T-helper 2 cell treated with Interferon-gamma antibody and Interleukin-4, amounts not matched to agents 100 ng/mL and 5 ng/mL, for 36 hours (primary cell): ENCODE data around the gene MAD1L1. TPM values are rescaled to one million over a fixed set of nuclear protein-coding genes. Genes with fewer than 3 reads are reported as not detected.
"Not testable (repeated sequence)": the region's sequence is repeated elsewhere in the genome, so short reads cannot be mapped to it uniquely, and the experiment has no call there.

Experiments
- intact Hi-C: fragments of 100-400 bp; cut with micrococcal nuclease; formaldehyde crosslinking; loops from one replicate; pipeline ENCODE4 v1.15.1; 2023
- total RNA-seq: library from RNA; stranded (reverse); gene quantifications from 2 replicates; pipeline ENCODE4 v1.2.3, GENCODE V29; 2022

Gene MAD1L1
- total RNA-seq: 130 and 133 TPM in 2 replicates

DNA sequence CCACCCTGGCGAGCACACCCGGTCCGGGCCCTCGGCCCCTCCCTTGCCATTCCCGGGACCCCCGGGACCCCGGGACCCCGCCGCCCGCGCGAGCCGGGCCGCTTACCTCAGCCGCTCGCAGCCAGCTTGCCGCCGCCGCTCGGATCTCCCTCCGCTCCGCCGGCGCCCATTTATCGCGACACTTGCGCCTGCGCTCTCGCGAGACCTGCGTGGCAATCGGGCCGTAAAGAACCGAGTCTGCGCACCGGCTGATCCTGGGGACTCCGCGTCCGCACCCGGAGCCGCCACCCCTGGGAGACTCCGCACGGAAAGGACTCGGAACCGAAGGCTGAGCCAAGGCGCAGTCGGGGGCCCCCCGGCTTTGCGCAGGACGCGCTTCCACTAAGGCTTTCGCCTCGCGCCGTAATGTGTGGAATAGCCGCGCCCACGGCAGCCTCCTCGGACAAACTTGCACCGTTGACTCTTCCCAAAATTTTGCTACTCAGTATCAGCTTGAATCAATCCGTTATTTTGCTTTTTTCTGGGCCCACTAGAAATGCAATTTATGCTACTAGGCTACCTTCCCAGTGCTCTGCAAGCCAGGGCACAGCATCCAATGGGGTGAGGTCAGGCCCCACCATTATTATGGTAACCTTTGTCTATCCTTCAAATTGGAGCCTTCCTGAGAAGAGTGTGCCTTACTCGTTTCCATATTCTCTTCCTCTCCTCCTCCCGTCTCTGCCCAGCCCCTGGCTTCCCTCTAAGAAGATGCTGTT is at the start of gene MAD1L1:
Gene MAD1L1, minus strand, starts transcription at position 180 of the 755 bp plus-strand sequence. CDS start 2,812 bp downstream, outside the sequence.
- intact Hi-C loops: loop anchor here (1.0 kb wide), 1 partner anchor 121 kb away; the partner anchor contains the start of gene EIF3B

DNA sequence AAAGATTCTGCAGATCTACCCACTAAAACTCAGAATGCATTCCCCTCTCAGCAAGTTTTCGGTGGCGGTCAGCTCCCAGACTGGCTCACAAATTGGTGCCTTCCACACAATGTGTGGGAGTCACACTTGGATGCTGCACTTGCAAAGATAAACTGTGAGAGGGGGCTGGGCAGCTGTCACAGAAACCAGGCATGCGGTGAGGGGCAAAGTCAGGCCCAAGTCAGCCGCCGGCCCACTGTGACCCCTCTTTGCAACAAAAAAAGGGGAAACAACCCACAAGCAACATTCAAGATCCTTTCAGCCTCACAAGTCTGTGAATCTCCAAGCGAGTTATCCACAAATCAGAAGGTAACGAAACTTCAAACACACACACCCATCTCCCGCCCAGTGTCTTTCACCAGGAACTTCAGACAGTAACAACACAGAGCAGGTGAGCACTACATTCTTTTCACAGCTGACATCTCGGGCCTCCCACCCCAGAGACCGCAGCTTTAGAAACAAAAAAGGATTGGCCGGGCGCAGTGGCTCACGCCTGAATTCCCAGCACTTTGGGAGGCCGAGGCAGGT is 49.5 kb upstream of the MAD1L1 start:
- intact Hi-C loops: no loop called here

DNA sequence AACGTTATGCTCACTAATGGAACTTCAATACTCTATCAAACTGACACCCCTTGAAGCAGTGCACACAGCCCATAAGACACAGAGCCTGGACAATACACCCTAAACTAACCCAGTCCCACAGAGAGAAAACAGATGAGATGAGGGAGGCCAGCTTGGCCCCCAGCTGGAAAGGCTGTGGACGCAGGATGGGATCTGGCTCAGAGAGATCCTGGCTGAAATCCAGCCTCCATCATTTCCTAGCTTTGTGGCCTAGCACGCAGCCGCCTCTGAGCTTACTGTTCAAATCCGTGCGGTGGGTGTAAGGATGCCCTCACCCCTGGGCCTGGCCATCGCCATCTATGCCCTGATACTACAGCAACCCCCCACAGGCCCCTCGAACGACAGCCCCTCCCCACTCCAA is 48.8 kb upstream of the MAD1L1 start:
- intact Hi-C loops: no loop called here

DNA sequence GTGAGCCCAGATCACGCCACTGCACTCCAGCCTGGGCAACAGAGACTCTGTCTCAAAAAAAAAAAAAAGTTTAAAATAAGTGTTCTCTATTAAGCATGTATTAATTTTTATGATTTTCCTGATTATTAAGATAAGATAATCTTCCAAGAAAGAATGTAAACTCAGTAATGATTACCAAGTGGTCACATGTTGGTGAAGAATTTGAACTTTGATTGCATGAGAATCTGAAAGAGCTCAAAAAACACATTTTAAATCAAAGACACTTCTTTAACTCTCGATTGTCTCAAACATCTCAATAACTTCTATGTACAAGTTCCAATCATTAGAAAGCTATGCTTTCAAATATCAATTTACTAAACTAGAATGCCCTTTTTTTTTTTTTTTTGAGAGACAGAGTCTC is 47.7 kb upstream of the MAD1L1 start:
- intact Hi-C loops: no loop called here

DNA sequence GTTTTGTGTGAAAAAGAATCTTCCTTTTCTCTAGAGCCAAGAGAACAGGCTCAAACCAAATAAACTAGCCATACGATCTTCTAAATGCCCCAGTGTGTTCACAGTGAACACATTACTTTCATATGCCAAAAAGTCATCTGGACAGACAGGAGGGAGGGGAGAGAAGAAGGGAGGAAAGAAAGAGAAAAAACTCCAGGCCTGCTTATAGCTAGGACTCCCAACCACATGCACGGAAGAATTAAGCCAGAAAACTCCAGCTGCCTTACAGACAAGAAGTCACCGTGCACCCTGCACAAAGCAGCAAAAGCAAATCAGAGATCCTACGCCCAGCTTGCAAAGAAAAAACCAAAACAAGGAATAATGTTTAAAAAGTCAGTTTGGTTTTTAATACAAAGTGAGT is 47.2 kb upstream of the MAD1L1 start:
- intact Hi-C loops: no loop called here

DNA sequence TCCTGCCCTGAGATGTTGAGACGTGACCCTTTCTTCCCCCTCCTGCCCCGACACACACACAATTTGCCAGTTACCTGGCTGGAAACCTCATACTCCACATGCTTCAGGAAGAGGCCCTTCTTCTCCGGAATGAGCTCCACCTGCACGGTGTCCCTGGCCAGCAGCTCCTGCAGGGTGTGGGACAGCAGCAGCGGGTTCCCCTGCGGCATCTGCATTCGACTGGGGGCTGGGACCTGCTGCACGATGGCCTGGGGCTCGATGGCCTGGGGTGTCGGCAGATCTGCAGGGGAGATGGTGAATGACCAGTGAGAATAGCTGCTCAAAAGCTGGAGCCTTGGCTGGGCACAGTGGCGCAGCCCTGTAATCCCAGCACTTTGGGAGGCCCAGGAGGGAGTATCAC is 45.3 kb upstream of the MAD1L1 start:
- intact Hi-C loops: no loop called here

DNA sequence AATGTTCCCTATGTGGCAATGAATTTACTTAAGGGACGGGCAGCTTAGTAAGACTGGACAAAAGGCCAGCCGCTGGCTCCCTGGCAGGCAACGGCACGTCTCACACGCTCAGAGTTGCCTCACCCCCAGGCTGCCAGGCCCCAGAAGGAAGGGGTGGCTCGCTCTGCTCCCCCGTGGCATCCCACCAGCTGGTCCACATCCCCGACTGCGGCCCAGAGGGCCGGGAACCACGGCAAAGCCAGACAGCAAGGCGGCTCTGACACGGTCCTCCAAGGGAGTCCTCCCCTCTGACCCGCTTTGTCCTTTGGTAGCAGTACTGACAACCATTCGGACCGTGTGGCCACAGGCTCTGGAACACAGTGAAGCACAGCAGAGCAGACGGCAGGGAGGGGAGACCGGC is 43.4 kb upstream of the MAD1L1 start:
- intact Hi-C loops: no loop called here

DNA sequence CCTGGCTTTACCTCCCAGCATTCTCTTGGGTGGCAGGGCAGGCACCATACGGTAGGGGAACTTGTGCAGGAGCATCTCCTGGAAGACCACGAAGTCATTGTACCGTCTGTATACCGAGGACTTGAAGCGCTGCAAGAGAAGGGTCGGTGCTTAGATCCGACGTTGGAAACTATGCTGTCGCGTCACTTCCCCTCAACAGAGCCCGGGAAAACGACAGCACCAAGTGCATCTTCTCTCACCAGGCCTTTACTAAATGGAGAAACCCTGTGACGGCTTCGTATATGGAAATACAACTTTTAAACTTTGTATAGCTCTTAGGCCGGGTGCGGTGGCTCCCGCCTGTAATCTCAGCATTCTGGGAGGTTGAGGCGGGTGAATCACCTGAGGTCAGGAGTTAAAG is 42.4 kb upstream of the MAD1L1 start:
- intact Hi-C loops: no loop called here

DNA sequence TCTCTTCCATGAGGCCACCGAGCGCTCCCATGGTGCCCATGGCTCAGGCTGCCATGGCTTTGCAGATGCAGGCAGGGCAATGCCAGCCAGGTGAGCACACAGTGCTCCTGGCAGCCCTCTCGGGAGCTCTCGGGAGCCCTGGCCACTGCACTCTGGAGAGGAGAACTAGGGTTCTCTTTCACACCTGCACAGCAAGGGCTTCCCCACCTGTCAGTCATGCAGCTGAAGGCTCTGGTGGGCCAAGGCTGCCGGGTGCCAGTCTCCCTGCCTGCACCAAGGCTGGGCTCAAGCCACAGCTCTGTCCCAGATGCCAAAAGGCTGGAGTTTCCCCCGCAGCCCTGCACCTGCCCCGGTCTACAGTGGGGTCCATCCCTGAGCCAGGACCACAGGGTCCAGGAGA is 41.9 kb upstream of the MAD1L1 start:
- intact Hi-C loops: no loop called here

DNA sequence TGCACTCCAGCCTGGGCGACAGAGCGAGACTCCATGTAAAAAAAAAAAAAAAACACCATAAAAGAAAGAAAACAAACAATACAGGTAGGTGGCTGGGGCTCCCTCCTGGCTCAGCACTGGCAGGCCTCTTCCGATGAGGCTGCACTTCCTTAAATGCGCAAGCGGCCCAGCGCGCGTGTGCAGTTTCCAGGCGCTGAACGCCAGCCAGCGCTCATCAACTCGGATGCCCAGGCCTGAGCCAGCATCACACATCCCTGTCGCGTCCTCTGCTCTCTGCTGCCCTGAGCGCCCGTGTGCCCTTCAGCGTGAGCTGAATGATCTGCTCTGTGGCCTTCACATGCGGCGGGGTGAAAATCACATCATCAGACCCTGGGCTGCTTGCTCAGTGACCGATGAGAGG is 41.1 kb upstream of the MAD1L1 start:
- intact Hi-C loops: no loop called here

DNA sequence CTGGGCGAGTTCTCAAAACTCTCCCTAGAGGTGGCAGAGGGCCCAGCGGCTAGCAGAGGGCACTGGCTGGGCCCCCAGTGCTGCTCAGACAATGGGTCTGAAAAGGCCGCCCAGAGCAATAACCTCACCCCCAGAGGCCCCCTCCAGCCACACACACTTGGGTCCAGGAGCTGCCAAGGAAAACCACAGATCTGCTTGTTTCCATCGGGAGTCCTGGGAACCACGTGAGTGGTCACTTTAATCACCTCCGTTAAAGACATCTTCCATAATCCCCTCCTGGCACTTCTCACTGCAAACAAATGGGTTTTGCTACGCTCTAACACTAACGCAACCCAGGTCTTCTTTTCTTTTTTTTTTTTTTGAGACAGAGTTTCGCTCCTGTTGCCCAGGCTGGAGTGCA is 39.3 kb upstream of the MAD1L1 start:
- intact Hi-C loops: no loop called here

DNA sequence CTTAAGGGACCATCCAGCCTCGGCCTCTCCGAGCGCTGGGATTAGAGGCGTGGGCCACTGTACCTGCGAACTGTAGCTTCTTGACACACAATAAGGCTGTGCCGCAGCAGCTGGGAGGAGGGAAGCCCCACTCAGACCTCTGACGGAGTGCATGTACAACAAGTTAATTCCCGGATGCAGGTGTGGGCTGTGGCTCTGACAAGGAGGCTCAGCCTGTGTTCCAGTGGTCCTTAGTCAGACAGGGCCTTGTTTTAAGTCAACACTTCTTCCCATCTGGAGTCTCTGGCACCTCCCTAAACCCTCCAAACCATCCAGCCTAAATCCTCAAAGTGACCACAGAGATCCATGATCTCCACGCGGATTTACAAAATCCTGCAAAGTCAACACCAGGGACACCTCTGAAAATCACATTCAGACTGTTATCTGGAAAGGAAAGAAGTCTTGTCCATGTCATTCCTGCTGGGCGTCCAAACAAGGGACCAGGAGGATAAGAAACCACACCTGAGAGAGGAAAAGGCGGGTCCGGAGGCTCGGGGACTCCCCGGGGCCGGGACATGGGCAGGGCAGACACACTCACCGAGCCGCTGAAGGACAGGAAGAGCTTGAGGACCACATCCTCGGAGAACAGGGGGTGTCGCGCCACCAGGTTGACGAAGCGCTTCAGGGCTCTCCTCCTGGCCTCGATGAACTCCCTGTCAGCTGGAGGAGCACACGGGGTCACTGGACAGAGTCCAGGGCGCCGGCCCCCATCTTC is 38.7 kb upstream of the MAD1L1 start:
- intact Hi-C loops: no loop called here

DNA sequence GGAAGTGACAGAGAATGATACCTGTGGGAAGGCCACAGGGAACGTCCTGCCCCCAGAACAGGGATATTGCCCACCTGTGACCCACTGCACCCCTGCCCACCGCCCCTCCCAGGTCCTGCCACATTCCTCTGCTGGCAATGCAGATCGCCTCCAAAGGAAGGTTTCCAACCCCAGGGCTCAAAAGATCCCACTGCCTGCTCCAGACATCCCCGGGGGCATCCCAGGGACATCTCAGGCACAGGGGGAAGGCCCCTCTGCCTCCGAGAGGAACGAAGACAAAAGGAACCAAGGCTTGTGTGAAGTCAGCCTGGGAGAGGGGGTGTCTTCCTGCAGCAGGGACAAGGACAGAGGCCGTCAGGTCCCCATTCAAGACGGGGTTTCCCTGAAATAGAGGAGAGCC is 37.8 kb upstream of the MAD1L1 start:
- intact Hi-C loops: no loop called here

DNA sequence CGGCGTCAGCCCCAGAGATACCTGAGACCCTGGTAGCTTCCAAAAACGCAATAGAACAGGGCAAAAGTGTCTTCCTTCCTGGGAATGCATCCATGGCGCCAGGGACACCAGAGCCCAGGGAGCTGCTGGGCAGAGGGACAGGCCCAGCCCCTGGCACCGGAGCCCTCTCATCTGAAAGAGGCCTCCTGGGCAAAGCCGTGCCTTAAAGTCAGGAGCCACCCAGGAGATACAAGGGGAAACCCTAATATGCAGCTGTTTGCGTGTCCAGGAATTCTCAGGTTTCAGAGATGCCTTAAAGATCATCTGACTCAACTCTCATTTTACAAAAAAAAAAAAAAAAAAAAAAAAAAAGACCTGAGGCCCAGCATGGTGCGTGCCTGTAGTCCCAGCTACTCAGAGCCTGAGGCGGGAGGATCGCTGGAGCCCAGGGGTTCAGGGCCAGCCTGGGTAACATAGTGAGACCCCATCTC is 37.3 kb upstream of the MAD1L1 start:
- intact Hi-C loops: no loop called here

DNA sequence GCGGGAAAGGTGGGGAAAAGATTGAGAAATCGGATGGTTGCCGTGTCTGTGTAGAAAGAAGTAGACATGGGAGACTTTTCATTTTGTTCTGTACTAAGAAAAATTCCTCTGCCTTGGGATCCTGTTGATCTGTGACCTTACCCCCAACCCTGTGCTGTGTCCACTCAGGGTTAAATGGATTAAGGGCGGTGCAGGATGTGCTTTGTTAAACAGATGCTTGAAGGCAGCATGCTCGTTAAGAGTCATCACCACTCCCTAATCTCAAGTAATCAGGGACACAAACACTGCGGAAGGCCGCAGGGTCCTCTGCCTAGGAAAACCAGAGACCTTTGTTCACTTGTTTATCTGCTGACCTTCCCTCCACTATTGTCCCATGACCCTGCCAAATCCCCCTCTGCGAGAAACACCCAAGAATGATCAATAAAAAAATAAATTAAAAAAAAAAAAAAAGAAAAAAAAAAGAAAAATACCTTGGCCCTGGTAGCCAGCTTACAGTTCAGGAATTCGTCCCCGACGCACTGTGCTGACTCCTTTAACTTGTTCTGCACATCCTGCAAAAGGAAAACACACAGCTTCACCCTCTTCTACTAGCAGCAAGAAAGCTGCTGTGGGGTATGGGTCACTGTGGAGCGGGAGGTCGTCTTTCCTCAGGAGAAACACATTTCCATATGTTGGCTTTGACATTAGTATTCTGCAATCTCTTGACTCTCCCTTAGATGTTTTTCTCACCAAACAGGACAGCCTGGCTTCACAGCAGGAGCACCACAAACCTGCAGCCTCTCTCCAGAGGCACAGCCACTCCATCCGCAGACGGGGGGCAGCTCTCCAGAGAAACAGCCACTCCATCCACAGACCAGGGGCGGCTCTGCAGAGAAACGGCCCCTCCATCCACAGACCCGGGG is 36.6 kb upstream of the MAD1L1 start:
- intact Hi-C loops: not testable (repeated sequence)

DNA sequence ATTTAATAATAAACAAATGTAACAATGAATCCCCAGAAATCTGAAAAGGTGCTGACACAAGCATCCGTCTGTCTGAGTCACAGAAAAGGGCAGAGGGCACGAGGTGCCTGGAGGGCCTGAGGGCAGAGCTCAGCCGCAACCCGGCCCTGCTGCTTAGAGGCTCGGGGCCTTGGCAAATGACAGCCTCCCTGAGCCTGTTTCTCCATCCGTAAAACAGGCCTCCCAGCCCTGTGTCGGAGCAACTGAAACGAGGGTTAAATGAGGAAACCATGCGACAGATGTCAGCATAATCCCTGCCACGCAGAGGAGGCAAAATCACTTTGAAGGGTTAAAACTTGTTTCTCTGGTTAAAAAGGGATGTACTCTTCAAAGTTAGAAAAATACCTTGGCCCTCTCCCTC is 34.2 kb upstream of the MAD1L1 start:
- intact Hi-C loops: no loop called here

DNA sequence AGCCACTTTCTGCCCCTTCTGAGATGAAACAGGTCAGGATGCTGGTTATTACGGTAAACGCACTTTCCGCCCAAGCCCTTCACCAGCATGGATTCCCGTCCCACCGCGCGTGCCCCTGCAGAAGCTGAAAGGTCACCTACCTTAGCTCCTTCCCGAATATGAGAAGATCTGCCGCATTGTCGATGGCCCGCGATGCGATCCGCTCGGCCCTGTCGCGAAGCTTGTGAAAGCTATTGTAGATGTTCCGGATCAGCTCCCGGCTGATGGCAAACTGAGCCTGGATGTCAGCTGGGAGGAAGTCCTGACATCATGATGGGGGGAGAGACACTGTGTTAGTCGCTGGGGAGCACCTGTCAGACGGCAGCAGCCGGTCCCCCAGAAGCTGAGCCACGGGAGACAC is 31.4 kb upstream of the MAD1L1 start:
- intact Hi-C loops: no loop called here

DNA sequence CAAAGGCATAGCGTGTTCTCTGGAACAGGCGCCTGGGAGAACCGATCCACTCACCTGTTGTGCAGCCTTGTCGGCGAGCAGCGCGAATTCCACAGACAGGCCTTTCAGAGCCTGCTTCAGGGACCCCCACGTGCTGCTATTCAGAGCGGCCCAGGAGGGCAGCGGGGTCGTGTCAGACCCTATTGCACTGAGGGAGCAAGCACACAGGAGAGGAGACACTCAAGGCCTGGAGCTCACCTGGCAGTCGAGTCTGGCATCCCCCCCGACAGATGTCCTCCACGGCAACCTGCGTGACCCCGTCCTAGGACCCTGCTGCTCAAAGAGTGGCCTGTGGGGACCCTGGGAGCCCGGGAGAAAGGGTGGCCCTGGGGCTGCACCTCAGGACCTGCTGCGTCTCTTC is 30.4 kb upstream of the MAD1L1 start:
- intact Hi-C loops: no loop called here

DNA sequence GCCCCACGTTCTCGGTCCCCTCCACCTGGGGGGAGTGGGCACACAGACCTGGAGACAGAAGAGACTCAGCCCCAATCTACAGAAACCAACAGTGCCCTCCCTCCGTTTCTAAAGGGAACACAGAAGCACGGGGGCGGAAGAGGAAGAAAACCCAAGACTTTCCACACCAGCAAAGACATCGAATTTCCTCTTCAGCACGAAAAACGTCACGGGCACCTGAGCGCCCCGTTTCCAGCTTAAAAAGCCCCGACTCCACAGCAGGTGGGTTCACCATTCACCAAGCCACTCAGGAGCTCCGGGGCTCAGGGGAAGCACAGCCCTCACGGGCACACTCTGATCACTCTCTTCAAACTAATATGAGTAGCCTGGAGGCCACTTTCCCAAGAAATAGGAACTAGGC is 28.9 kb upstream of the MAD1L1 start:
- intact Hi-C loops: no loop called here

DNA sequence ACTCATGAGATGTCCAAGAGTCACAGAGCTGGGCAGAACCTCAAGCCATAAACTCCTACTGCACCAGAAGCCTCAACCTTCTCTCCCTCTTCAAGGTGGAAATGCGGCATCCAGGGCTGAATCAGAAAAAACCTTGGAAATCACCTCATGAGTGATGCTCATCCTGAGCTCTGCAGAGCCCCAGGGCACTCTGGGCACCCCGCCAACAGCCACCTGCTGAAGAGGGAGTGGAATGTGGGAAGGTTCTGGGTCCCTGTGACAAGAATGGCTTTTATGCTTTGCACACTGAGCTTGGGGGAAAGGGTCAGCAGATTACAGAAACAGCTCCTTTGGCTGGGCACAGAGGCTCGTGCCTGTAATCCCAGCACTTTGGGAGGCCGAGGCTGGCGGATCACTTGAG is 28.1 kb upstream of the MAD1L1 start:
- intact Hi-C loops: no loop called here

DNA sequence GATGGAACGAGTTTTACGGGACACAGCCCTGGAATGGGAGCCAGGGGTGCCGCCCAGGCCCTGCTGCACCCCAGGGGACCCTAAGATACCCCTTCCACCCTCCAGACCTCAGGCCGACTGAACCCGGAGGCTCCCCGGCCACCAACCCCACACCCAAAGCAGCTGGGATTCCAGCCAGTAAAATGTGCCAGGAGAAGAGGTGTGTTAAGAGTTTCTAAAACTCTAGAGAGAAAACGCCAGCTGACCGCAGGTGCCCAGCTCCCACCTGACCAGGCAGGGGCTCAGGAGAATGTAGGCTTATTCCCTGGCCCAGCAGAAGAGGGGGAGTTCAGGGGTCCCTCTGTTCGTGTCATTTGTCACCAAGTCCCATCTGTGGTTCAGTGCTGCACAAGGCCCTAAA is 26.7 kb upstream of the MAD1L1 start:
- intact Hi-C loops: no loop called here
